ENCODE results near the gene SYNPO2.
"Not testable (repeated sequence)": the region's sequence is repeated elsewhere in the genome, so short reads cannot be mapped to it uniquely, and the experiment has no call there.

SYNPO2 gene

GRCh38 chr4:119030536-119030890 is 141.9 kb downstream of the SYNPO2 start:
- no peak for DNase-seq (ENCODE audit: low read depth in 2 of 3, low spot score in 2 of 3)

- no peak for DNase-seq (ENCODE audit: low read depth in 2 of 3, low spot score in 2 of 3)
Measured at GRCh38 chr4:119031218-119031617, 142.6 kb downstream of the SYNPO2 start.

GRCh38 chr4:119032921-119033685 is 144.4 kb downstream of the SYNPO2 start:
- no peak for DNase-seq (ENCODE audit: low read depth in 2 of 3, low spot score in 2 of 3)

- DNase-seq (ENCODE audit: low read depth in 2 of 3, low spot score in 2 of 3): no peak
Measured at GRCh38 chr4:119034276-119035008, 145.8 kb downstream of the SYNPO2 start.

GRCh38 chr4:119035951-119036737 is 147.5 kb downstream of the SYNPO2 start:
- no peak for DNase-seq (ENCODE audit: low read depth in 2 of 3, low spot score in 2 of 3)

- no peak for DNase-seq (ENCODE audit: low read depth in 2 of 3, low spot score in 2 of 3)
Measured at GRCh38 chr4:119037709-119038108, 149.1 kb downstream of the SYNPO2 start.

GRCh38 chr4:119038116-119038841 is 149.6 kb downstream of the SYNPO2 start:
- DNase-seq (ENCODE audit: low read depth in 2 of 3, low spot score in 2 of 3): no peak

GRCh38 chr4:119039160-119039559 is 150.5 kb downstream of the SYNPO2 start:
- DNase-seq (ENCODE audit: low read depth in 2 of 3, low spot score in 2 of 3): no peak

GRCh38 chr4:119039779-119040178 is 151.1 kb downstream of the SYNPO2 start:
- DNase-seq (ENCODE audit: low read depth in 2 of 3, low spot score in 2 of 3): no peak

GRCh38 chr4:119040261-119040660 is 151.6 kb downstream of the SYNPO2 start:
- no peak for DNase-seq (ENCODE audit: low read depth in 2 of 3, low spot score in 2 of 3)

- no peak for DNase-seq (ENCODE audit: low read depth in 2 of 3, low spot score in 2 of 3)
Measured at GRCh38 chr4:119040694-119041185, 152.1 kb downstream of the SYNPO2 start.

GRCh38 chr4:119041396-119041795 is 152.7 kb downstream of the SYNPO2 start:
- no peak for DNase-seq (ENCODE audit: low read depth in 2 of 3, low spot score in 2 of 3)

GRCh38 chr4:119041951-119042560 is 153.4 kb downstream of the SYNPO2 start:
- no peak for DNase-seq (ENCODE audit: low read depth in 2 of 3, low spot score in 2 of 3)

GRCh38 chr4:119046263-119046662 is 157.6 kb downstream of the SYNPO2 start:
- no peak for DNase-seq (ENCODE audit: low read depth in 2 of 3, low spot score in 2 of 3)

GRCh38 chr4:119047059-119047458 is 158.4 kb downstream of the SYNPO2 start:
- DNase-seq (ENCODE audit: low read depth in 2 of 3, low spot score in 2 of 3): not testable (repeated sequence)

GRCh38 chr4:119048446-119048845 is 159.8 kb downstream of the SYNPO2 start:
- no peak for DNase-seq (ENCODE audit: low read depth in 2 of 3, low spot score in 2 of 3)

GRCh38 chr4:119049342-119049741 is 160.7 kb downstream of the SYNPO2 start:
- no peak for DNase-seq (ENCODE audit: low read depth in 2 of 3, low spot score in 2 of 3)

- DNase-seq (ENCODE audit: low read depth in 2 of 3, low spot score in 2 of 3): no peak
Measured at GRCh38 chr4:119050527-119051090, 162.0 kb downstream of the SYNPO2 start.

- no peak for DNase-seq (ENCODE audit: low read depth in 2 of 3, low spot score in 2 of 3)
Measured at GRCh38 chr4:119053245-119053644, 164.6 kb downstream of the SYNPO2 start.

- DNase-seq (ENCODE audit: low read depth in 2 of 3, low spot score in 2 of 3): no peak
Measured at GRCh38 chr4:119053997-119054396, 165.3 kb downstream of the SYNPO2 start.

All from activated CD8-positive, alpha-beta memory T cell treated with anti-CD3 and anti-CD28 coated beads for 48 hours (primary cell).